Measurements from ENCODE around the gene PCDH12. TPM values are rescaled to one million over a fixed set of nuclear protein-coding genes. Genes with fewer than 3 reads are reported as not detected.
A peak's percentile ranks its signal among the peaks of the same experiment; 100 is the strongest.

The PCDH12 gene
- total RNA-seq, 2 donors from 2014 or later: 1.6 to 2.9 TPM

- Histone ChIP-seq H3K36me3 (replicated peaks in 1 of 2; ENCODE audit: insufficient read depth in 1 of 2, low read depth in 2 of 2) (no peaks in the 10 kb centered on the region), H3K27ac (no peak overlapping the region), H3K4me1 (no peaks in the 10 kb centered on the region), H3K4me3 (no peak overlapping the region), H3K27me3 (no peaks in the 10 kb centered on the region), H3K9me3 (no peaks in the 10 kb centered on the region)
- no peak for ATAC-seq
- intact Hi-C loops (cut with DNase I): no loop called here
- TF ChIP-seq POLR2A (IDR thresholded peaks at IDR 0.05): no peak
- TF ChIP-seq CTCF (IDR thresholded peaks at IDR 0.05): no peak
- 25 to 30% methylated on average over 15 to 25 of the region's 25 CpGs for WGBS, 2 donors
- DNase-seq: no peak
Measured at GRCh38 chr5:141945511-141946051, 12.4 kb downstream of the PCDH12 start.

DNA sequence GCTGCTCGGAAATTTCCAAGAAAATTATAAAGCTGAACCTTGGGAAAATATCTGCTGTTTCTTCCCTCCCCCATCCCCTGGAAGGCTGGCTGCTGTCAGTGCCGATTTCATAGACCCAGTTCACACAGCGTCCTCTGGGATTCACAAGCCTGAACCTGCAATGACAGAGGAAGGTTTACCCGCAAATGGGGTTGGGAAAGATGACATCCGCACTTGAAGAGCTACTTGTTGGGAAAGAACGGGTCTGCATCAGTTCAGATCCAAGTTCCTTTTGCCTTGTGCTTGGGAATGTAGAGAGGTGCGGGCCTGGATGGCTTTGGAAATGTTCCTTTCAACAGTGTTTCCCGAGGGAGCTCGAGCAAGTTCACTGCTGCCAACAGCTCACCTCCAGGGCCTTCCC, 13.9 kb downstream of the PCDH12 start:
- Histone ChIP-seq H3K27ac (no peak overlapping the region), H3K36me3 (replicated peaks in 1 of 2; ENCODE audit: insufficient read depth in 1 of 2, low read depth in 2 of 2) (peaks cover 0 to 3% of the 10 kb centered on the region in 2 donors), H3K4me1 (no peaks in the 10 kb centered on the region), H3K9me3 (no peaks in the 10 kb centered on the region), H3K4me3 (no peak overlapping the region), H3K27me3 (no peaks in the 10 kb centered on the region)
- ATAC-seq (no peak), DNase-seq (no peak)
- TF ChIP-seq POLR2A (IDR thresholded peaks at IDR 0.05) (no peak), CTCF (IDR thresholded peaks at IDR 0.05) (no peak)
- WGBS, 2 donors: 58 to 64% methylated on average over 9 of the region's 9 CpGs
- intact Hi-C loops (cut with DNase I): no loop called here

DNA sequence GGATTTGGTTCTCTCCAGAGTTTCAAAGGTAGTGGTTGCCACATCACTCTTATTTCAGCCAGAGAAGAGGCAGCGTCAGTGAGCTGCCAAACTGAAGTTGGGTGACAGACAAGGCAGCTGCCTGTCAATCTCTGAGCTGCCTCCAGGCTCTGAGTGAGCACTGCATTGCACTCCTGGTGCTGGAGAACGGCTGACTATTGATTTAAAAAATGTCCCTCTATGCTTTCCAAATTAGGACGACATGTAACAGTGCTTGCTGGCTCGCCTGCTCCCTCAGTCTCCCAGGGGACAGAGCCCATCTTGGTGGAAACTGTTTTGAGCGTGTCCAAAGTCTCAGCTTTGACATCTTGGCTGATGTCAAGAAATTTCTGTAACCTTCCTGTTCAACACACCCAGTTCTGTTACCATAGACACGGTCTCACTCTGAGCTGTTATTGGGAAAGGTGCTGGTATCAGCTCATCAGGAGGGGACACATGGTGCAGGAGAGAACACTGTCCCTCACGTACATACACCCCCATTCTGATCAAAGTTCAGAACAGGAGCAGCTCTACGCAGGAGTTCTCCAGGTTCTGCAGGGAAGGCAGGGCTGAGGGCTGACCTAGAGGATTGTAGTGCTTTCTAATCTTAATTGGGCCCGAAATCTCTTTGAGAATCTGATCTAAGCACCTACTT, 15.7 kb downstream of the PCDH12 start:
- no peaks in the 10 kb centered on the region for H3K4me1 ChIP-seq

DNA sequence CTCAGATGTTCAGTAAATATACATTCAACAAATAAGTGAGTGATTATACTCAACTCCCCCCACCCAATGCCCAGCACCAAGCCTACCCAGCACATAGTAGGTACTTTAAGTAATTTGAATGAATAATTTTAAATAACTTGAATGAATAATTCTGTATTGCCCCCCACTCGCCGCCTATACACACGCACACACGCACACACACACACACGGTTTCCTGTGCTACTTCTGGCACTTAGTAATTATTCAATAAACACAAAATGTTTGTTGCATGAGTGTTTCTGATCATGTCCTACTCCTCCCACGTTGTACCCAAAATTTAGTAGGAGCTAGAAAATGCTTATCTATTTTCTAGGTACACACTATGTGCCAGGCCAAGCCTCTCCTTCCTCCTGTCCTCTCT, 16.2 kb downstream of the PCDH12 start:
- WGBS, 2 donors: 80% methylated on average over 6 of the region's 6 CpGs
- peaks cover 0 to 16% of the 10 kb centered on the region in 2 donors for H3K36me3 ChIP-seq (replicated peaks in 1 of 2; ENCODE audit: insufficient read depth in 1 of 2, low read depth in 2 of 2)
- no peaks in the 10 kb centered on the region for H3K4me1 ChIP-seq
- H3K27ac ChIP-seq: no peak overlapping the region
- ATAC-seq (no peak), DNase-seq (no peak)
- TF ChIP-seq POLR2A (IDR thresholded peaks at IDR 0.05) (no peak), CTCF (IDR thresholded peaks at IDR 0.05) (no peak)
- no peaks in the 10 kb centered on the region for H3K27me3 ChIP-seq
- no peaks in the 10 kb centered on the region for H3K9me3 ChIP-seq
- intact Hi-C loops (cut with DNase I): no loop called here
- H3K4me3 ChIP-seq: no peak overlapping the region

More for the DNA sequence above, 15.7 kb downstream of the PCDH12 start:
- H3K9me3 ChIP-seq: no peaks in the 10 kb centered on the region
- ATAC-seq: no peak
- TF ChIP-seq CTCF (IDR thresholded peaks at IDR 0.05) (no peak), POLR2A (IDR thresholded peaks at IDR 0.05) (no peak)
- WGBS, 2 donors: 49 to 66% methylated on average over 9 of the region's 9 CpGs
- H3K4me3 ChIP-seq: no peak overlapping the region
- H3K27me3 ChIP-seq: no peaks in the 10 kb centered on the region
- no peak for DNase-seq
- peaks cover 0 to 10% of the 10 kb centered on the region in 2 donors for H3K36me3 ChIP-seq (replicated peaks in 1 of 2; ENCODE audit: insufficient read depth in 1 of 2, low read depth in 2 of 2)
- H3K27ac ChIP-seq: no peak overlapping the region
- intact Hi-C loops (cut with DNase I): no loop called here

DNA sequence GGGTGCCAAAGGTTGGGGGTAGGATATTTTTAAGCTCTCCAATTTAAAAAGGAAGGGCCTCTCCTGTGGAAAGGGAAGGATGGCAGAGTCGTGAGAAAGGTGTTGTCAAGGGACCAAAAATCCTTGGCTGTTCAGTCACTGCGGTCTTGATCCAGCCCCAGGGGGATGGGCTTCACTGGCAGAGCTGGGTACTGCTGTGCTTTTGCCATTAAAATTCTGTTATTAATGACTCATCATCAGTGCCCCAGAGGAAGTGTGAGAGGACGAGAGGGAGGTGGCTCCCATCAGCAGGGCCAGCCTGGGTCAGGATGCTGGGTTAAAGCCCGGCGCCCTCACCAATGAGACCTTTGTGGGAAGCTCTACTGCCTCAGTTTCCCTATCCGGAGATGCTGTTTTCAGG, 16.7 kb downstream of the PCDH12 start:
- peak; percentile 43 for ATAC-seq
- TF ChIP-seq CTCF (IDR thresholded peaks at IDR 0.05): no peak
- no peak for TF ChIP-seq POLR2A (IDR thresholded peaks at IDR 0.05)
- intact Hi-C loops (cut with DNase I): no loop called here

More for the DNA sequence above, 16.7 kb downstream of the PCDH12 start:
- DNase-seq: no peak
- Histone ChIP-seq H3K27ac (peak overlapping the region in 1 of 4 donors; percentile 35), H3K4me3 (no peak overlapping the region), H3K36me3 (replicated peaks in 1 of 2; ENCODE audit: insufficient read depth in 1 of 2, low read depth in 2 of 2) (peaks cover 0 to 19% of the 10 kb centered on the region in 2 donors), H3K4me1 (no peaks in the 10 kb centered on the region), H3K27me3 (no peaks in the 10 kb centered on the region), H3K9me3 (no peaks in the 10 kb centered on the region)
- WGBS, 2 donors: 60 to 75% methylated on average over 6 of the region's 6 CpGs

Data from body of pancreas (tissue), 4 donors.